Endothelial cell of umbilical vein (primary cell): ENCODE data around the gene TMEM130. TPM values are rescaled to one million over a fixed set of nuclear protein-coding genes. Genes with fewer than 3 reads are reported as not detected.

Source experiments
- BruUV-seq: library from RNA; stranded (reverse); fragments of 400-500 nt; replicated peaks from 2 replicates; lab custom pipeline; 2021; lab: Mats Ljungman, UMichigan
- CTCF ChIA-PET: fragments of 300-600, 350-600 bp; sonication (Branson Sonifier 250); formaldehyde crosslinking; loops from one replicate; lab custom pipeline; 2021; ENCODE audit warnings: antibody characterized with exemption, inconsistent platforms; lab: Charles Lee
- POLR2A ChIA-PET: fragments of 300-600, 350-600 bp; sonication (Branson Sonifier 250); formaldehyde crosslinking; loops from one replicate; lab custom pipeline; 2021; ENCODE audit warnings: antibody characterized with exemption, inconsistent platforms; lab: Charles Lee
- DNase-seq: peaks from one replicate; pipeline ENCODE4 v3.0.0-alpha.2; 2011; ENCODE audit warnings: low read depth, low spot score
- FAIRE-seq: peaks from 2 replicates; lab custom pipeline; 2011; peaks lifted over from hg19 to GRCh38; lab: Jason Lieb, UNC
- H2AFZ ChIP-seq: 2 replicates; pipeline ENCODE4 v1.6.0; 2012; ENCODE audit warnings: low read depth, low read length, control low read depth, inconsistent platforms
- H3K27ac ChIP-seq: 2 replicates; pipeline ENCODE4 v1.5.1; 2011; ENCODE audit warnings: low read depth, mild to moderate bottlenecking, control low read depth, low read length, moderate library complexity; ENCODE audit not compliant: insufficient read depth
- H3K27me3 ChIP-seq, 2 experiments: 2 replicates each; pipeline versions ENCODE4 v1.6.0 to v1.6.1; 2011; ENCODE audit warnings: low read length in 2 of 2, mixed read lengths in 1 of 2; ENCODE audit not compliant: control insufficient read depth in 2 of 2, insufficient read depth in 2 of 2
- H3K36me3 ChIP-seq, 2 experiments: 2 replicates in 1 of 2; 3 replicates in 1 of 2; pipeline ENCODE4 v1.5.1; 2011; ENCODE audit warnings: low read length in 2 of 2, mild to moderate bottlenecking in 1 of 2, moderate library complexity in 1 of 2; ENCODE audit not compliant: control insufficient read depth in 2 of 2, insufficient read depth in 2 of 2; ENCODE audit errors: extremely low read depth in 1 of 2
- H3K4me1 ChIP-seq: 3 replicates; pipeline ENCODE4 v1.5.1; 2011; ENCODE audit warnings: mild to moderate bottlenecking, low read length; ENCODE audit not compliant: control insufficient read depth, insufficient read depth; ENCODE audit errors: extremely low read depth
- H3K4me2 ChIP-seq: 2 replicates; pipeline ENCODE4 v1.6.1; 2011; ENCODE audit warnings: low read length, control low read depth, mixed read lengths; ENCODE audit not compliant: insufficient read depth
- H3K4me3 ChIP-seq, 3 experiments: fragments of 200-600 bp in 1 of 3; sonication (generic), shearing (Covaris generic) in 1 of 3; replicated peaks in 1 of 3; 2 replicates each; pipeline ENCODE4 v1.5.1; 2011 to 2016; ENCODE audit warnings: control low read depth in 3 of 3, low read length in 3 of 3, mild to moderate bottlenecking in 2 of 3, inconsistent platforms in 1 of 3, low read depth in 1 of 3, moderate library complexity in 1 of 3; ENCODE audit not compliant: insufficient read depth in 1 of 3
- H3K79me2 ChIP-seq: 2 replicates; pipeline ENCODE4 v1.6.0; 2012; ENCODE audit warnings: low read length, inconsistent platforms; ENCODE audit not compliant: control insufficient read depth, insufficient read depth
- H3K9ac ChIP-seq: replicated peaks from 2 replicates; pipeline ENCODE3; 2011; ENCODE audit warnings: low read length, control low read depth; ENCODE audit not compliant: insufficient read depth; ENCODE audit errors: extremely low read depth
- H3K9me1 ChIP-seq: replicated peaks from 3 replicates; pipeline ENCODE4 v1.6.0; 2011; ENCODE audit warnings: mild to moderate bottlenecking, low read length; ENCODE audit not compliant: control insufficient read depth, insufficient read depth; ENCODE audit errors: extremely low read depth
- H3K9me3 ChIP-seq: replicated peaks from 2 replicates; pipeline ENCODE4 v1.5.1; 2012; ENCODE audit warnings: low read length, inconsistent platforms; ENCODE audit not compliant: control insufficient read depth, insufficient read depth
- H4K20me1 ChIP-seq: replicated peaks from 2 replicates; pipeline ENCODE3; 2011; ENCODE audit warnings: mild to moderate bottlenecking, low read length; ENCODE audit not compliant: control insufficient read depth, insufficient read depth; ENCODE audit errors: extremely low read depth
- EZH2 ChIP-seq: IDR thresholded peaks from 2 replicates; pipeline ENCODE4 v1.6.1; 2012; ENCODE audit warnings: borderline replicate concordance, low read depth, mild to moderate bottlenecking, moderate library complexity, low read length, inconsistent platforms; ENCODE audit not compliant: severe bottlenecking
- FOS ChIP-seq: IDR thresholded peaks from 2 replicates; pipeline ENCODE4 v1.6.1; 2011; ENCODE audit warnings: mild to moderate bottlenecking, low read length, moderate library complexity, borderline replicate concordance; ENCODE audit not compliant: insufficient read depth
- GATA2 ChIP-seq: IDR thresholded peaks from 2 replicates; pipeline ENCODE4 v1.7.0; 2011; ENCODE audit warnings: low read depth, mild to moderate bottlenecking, moderate library complexity, mixed read lengths, low read length; ENCODE audit not compliant: insufficient read length, insufficient read depth
- JUN ChIP-seq: IDR thresholded peaks from 2 replicates; pipeline ENCODE4 v1.6.1; 2011; ENCODE audit warnings: borderline replicate concordance, low read depth; ENCODE audit not compliant: insufficient read length, insufficient read depth
- MYC ChIP-seq: IDR thresholded peaks from one replicate; pipeline ENCODE4 v1.6.1; 2011; ENCODE audit warnings: mild to moderate bottlenecking, low read depth, low read length
- POLR2A ChIP-seq: IDR thresholded peaks from 2 replicates; pipeline ENCODE4 v1.6.1; 2012; ENCODE audit warnings: low read depth, mild to moderate bottlenecking, control low read depth, low read length
- POLR2AphosphoS5 ChIP-seq: IDR thresholded peaks from 2 replicates; pipeline ENCODE4 v1.6.1; 2012; ENCODE audit warnings: low read depth, mild to moderate bottlenecking, control low read depth, low read length, moderate library complexity; ENCODE audit not compliant: insufficient read depth
- dilution Hi-C: fragments of 300-500 bp; cut with MboI; formaldehyde crosslinking; loops from one replicate; pipeline ENCODE4 v1.15.0; 2019; ENCODE audit warnings: low sequenced_read_pairs; ENCODE audit not compliant: extremely low pct_ligation_motif_present
- intact Hi-C: fragments of 100-400 bp; cut with micrococcal nuclease; formaldehyde crosslinking; loops from one replicate; pipeline ENCODE4 v1.10.0; 2022
- polyA plus RNA-seq, 4 experiments: library from polyadenylated mRNA; depleted of rRNA in 3 of 4; stranded (reverse) in 3 of 4; unstranded in 1 of 4; fragments of >200 nt; gene quantifications; 2 replicates each; pipeline versions ENCODE4 v1.2.1 to v1.2.3, GENCODE V29; 2011 to 2012; ENCODE audit warnings: missing spikeins in 1 of 4
- total RNA-seq: library from RNA; stranded (reverse); gene quantifications from 2 replicates; pipeline ENCODE4 v1.2.3, GENCODE V29; 2021
- TF ChIP-seq, protein P1 (sequence below): IDR thresholded peaks from 2 replicates; pipeline ENCODE4 v1.6.1; 2011; ENCODE audit not compliant: insufficient read depth, insufficient read length
- TF ChIP-seq, protein P2 (sequence below), 2 donors: IDR thresholded peaks; 1 replicate in 1 of 2; 2 replicates in 1 of 2; pipeline ENCODE4 v1.5.1; 2011; ENCODE audit warnings: low read length in 2 of 2, mild to moderate bottlenecking in 2 of 2, moderate library complexity in 2 of 2, control low read depth in 1 of 2, inconsistent platforms in 1 of 2, low read depth in 1 of 2; ENCODE audit not compliant: insufficient read depth in 1 of 2; ENCODE audit errors: extremely low read depth in 1 of 2

TMEM130 gene
- total and polyA plus RNA-seq, 2 donors (not counting 3 experiments of a cell fraction or from before 2014, with no cell fraction given): not detected

DNA sequence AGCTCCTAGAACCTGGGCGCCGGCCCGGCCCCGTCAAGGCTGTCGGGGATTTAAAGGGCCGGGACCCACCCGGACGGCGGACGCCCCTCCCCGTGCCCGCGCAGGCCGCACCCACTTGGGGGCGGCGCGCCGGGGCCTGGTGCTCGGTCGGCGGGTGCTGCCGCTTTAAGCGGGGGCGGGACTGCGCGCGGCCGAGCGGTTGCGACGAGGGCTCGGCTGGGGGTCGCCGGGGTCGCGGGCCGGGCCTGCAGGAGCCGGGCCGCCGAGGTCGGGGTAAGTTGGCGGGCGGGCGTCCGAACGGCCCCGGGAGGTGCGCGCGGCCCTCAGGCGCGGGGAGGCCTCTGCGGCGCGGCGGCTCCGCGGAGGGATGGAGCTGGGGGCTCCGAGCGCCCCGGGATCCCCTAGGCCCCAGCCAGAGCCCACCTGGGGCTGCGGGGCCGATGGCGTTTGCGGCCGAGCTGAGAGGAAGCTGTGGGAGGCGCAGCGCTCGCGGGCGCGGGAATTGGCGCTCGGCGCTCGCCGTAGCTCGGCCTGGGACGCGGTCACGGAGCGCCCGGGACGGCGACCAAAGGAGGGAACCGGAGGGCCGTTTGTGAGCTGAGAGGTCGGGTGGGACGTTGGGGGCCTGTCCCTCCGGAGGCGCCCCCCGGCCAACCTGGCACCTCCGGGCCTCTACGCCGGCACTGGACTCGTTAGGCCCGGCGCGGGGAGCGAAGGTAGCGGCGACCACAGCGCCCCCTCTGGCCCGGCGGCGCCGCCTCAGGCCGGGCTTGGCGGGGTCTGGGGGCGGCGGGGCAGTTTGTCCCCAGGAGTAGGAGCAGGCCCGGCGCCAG is 8.8 kb upstream of the TMEM130 start, which contains the start of gene TRRAP:
TSS of gene TRRAP (plus strand) at position 168 of the 833 bp plus-strand sequence. CDS start 2,619 bp downstream, outside the sequence.
- Histone ChIP-seq H3K4me1 (peaks cover 8% of the 10 kb centered on the region), H3K9me1 (no peaks in the 10 kb centered on the region), H4K20me1 (peaks cover 2% of the 10 kb centered on the region), H3K4me2 (peak within 1 kb of the TSS; percentile 99), H2AFZ (peak within 1 kb of the TSS; percentile 94), H3K36me3 (peaks cover 2 to 6% of the 10 kb centered on the region in 2 experiments), H3K4me3 (peak within 1 kb of the TSS; percentile 93 to 100 (median 99)), H3K9me3 (no peaks in the 10 kb centered on the region), H3K9ac (peak within 1 kb of the TSS; percentile 98), H3K27ac (peak within 1 kb of the TSS; percentile 82), H3K27me3 (no peaks in the 10 kb centered on the region), H3K79me2 (peaks cover 34% of the 10 kb centered on the region)
- dilution Hi-C loops: no loop called here
- DNase-seq (peak; percentile 65), FAIRE-seq (peak; percentile 57)
- intact Hi-C loops: no loop called here
- POLR2A ChIA-PET: no interaction called here
- TF ChIP-seq MYC (no peak), GATA2 (no peak), POLR2A (peak; percentile 26), EZH2 (no peak), POLR2AphosphoS5 (peak; percentile 56), FOS (no peak), JUN (no peak)
- TF ChIP-seq, protein P1, sequence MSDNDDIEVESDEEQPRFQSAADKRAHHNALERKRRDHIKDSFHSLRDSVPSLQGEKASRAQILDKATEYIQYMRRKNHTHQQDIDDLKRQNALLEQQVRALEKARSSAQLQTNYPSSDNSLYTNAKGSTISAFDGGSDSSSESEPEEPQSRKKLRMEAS: no peak
- TF ChIP-seq, protein P2, sequence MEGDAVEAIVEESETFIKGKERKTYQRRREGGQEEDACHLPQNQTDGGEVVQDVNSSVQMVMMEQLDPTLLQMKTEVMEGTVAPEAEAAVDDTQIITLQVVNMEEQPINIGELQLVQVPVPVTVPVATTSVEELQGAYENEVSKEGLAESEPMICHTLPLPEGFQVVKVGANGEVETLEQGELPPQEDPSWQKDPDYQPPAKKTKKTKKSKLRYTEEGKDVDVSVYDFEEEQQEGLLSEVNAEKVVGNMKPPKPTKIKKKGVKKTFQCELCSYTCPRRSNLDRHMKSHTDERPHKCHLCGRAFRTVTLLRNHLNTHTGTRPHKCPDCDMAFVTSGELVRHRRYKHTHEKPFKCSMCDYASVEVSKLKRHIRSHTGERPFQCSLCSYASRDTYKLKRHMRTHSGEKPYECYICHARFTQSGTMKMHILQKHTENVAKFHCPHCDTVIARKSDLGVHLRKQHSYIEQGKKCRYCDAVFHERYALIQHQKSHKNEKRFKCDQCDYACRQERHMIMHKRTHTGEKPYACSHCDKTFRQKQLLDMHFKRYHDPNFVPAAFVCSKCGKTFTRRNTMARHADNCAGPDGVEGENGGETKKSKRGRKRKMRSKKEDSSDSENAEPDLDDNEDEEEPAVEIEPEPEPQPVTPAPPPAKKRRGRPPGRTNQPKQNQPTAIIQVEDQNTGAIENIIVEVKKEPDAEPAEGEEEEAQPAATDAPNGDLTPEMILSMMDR (IDR thresholded peaks at IDR 0.05; ENCODE audit: extremely low read depth in 1 of 2, insufficient read depth in 1 of 2, low read depth in 1 of 2, low read length in 2 of 2): peak; percentile 76 to 91
- CTCF ChIA-PET: interaction anchor here (0.5 to 1.9 kb wide), 8 partner anchors 8 to 523 kb away, joined by 3 to 8 read pairs (median 4); no protein-coding TSS in a partner anchor
- TSS peak; percentile 91 for BruUV-seq
